Loucy (cell line): Measurements from ENCODE around the gene PDGFC.

ENCODE experiments used
- EZH2phosphoT487 ChIP-seq: fragments of 200-600 bp; IDR thresholded peaks from 2 replicates; pipeline ENCODE4 v1.6.1; 2018; ENCODE audit warnings: antibody characterized with exemption, mild to moderate bottlenecking, moderate library complexity, borderline replicate concordance
- TF ChIP-seq, protein P1 (sequence below): fragments of 200-600 bp; sonication (generic); conservative IDR thresholded peaks from 2 replicates; pipeline ENCODE4 v1.5.1; 2014; ENCODE audit warnings: mild to moderate bottlenecking, antibody characterized with exemption, low read length

- TF ChIP-seq, protein P1, sequence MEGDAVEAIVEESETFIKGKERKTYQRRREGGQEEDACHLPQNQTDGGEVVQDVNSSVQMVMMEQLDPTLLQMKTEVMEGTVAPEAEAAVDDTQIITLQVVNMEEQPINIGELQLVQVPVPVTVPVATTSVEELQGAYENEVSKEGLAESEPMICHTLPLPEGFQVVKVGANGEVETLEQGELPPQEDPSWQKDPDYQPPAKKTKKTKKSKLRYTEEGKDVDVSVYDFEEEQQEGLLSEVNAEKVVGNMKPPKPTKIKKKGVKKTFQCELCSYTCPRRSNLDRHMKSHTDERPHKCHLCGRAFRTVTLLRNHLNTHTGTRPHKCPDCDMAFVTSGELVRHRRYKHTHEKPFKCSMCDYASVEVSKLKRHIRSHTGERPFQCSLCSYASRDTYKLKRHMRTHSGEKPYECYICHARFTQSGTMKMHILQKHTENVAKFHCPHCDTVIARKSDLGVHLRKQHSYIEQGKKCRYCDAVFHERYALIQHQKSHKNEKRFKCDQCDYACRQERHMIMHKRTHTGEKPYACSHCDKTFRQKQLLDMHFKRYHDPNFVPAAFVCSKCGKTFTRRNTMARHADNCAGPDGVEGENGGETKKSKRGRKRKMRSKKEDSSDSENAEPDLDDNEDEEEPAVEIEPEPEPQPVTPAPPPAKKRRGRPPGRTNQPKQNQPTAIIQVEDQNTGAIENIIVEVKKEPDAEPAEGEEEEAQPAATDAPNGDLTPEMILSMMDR = no peak
- TF ChIP-seq EZH2phosphoT487 = no peak
Measured at GRCh38 chr4:156825074-156825473, 146.5 kb downstream of the PDGFC start.
